DMS79 treated with DMSO at 0.1 percent for 48 hours (cell line): ENCODE data around the gene FILIP1.

Experiments used
- DNase-seq: peaks from one replicate; lab custom pipeline; 2025; lab: John Stamatoyannopoulos, UW

Gene FILIP1

DNA sequence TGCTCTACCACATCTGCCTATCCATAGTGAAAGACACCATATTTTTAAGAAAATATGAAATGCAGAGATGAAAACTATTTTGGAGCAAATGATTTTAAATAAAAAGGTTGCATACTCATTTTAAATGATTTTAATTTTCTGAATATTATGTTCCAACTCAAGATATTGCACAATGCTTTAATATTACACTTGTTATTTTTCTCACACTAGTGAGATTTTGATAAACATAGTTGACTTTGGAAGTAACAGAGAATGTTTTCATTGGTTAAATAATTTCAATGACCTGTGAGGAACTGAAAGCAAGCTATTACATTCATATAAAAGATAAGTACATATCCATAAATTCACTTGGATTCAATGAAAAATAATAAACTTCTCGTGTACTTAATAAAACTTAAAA is 201.9 kb downstream of the FILIP1 start:
- no peak for DNase-seq

DNA sequence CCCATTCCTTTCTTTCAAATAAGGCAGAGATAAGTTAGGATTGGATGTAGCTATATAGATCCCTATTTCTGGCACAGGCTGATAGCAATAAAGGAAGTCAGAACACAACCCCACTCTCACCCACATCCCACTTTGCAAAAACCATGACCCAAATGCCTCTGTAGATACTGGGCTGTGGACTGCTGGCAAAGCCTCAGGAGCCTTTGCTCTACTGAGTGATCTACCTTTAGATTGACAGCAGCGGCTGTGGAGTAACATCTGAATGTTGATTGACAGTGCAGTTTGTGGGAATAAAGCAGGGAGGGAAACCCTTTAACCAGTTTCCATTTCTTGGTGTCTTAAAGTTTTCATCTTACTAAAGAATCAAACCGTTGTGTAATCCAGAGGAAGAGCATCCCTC is 202.3 kb downstream of the FILIP1 start:
- no peak for DNase-seq

DNA sequence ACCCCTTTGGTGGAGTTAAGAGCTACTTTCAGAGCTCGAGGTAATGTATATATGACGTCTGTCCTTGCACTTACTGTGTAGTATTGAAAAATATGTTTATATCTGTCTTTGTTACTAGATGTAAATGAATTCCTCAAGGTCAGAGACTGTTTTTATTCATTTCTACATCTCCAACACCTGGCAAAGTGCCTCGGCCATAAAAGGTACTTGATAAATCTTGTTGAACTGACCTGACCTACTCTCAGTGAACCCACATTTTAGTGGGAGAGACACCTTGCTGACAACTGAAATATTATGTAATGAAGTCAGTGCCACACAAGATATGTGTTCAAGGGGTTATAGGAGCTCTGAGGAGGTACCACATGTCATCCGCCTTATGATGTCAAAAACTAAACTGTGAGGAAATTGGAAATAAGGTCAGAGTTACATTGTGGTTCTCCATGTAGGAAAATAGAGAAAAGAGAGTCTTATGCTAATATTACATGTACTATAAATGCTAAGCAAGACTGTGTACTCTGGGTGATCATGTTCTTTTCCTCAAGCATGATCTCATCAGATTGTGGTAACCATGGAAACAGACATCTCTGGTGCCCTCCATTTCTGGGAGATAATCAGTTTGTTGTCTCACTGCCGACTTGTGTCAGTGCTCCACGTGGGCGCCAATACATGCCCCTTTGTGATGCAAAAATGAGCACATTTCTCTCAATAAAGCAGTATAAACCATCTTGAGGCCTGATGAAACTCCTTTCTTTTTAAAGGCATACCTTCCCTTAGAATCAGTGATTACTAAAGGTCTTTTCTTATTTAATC is 203.3 kb downstream of the FILIP1 start:
- DNase-seq, result no peak

DNA sequence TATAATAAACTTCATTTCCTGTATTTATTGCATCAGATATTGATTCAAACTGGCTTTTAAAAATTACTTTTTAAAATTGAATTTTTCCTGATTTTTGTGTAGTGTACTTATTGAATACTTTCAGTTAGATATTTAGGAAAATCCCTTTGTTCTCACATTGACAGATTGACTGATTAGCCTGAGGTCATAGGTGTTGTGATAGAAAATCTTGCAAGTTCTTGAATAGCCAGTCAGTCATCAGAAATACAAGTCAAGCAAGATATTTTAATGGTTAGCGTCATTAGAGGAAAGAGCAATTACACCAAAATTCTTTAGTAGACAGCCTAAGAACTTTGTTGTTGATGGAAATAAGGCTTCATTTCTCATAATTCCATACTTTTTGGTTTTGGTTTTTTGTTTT is 205.6 kb downstream of the FILIP1 start:
- DNase-seq, result no peak

DNA sequence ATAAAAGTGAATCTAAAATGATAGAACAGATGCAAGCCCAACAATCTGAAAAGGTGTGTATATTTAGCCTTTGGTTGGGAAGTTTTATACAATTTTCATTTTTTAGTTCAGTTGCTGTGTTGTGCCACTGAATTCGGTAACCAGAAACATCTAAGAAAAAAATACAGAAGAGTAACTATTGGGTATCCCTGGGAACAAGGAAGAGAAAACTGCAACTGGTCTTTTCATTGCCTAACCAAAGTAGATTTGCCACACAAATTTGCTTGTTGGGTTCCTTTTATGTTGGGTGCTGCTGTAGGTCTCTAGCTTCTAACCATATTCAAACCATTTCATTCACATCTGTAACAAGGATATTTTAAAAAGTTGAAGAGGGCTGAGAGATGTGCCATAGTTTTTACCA is 206.2 kb downstream of the FILIP1 start:
- DNase-seq, result no peak

DNA sequence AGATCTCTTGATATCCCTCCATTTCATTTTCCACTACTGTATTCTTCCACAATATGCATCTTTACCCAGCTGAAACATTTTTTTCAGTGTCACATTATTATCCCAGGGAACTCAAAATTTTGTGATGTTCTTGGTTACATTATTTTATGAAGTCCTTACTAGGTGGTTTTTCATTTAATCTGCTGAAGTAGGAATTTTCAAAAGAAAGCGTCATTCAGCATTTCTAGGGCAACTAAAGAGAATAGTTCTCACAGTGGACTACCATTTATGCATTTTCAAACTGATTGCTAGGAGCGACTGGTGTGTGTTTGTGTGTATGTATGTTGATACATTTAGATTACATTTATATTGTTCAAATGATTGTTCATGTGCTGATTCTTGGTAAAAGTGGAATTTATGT is 206.6 kb downstream of the FILIP1 start:
- no peak for DNase-seq

DNA sequence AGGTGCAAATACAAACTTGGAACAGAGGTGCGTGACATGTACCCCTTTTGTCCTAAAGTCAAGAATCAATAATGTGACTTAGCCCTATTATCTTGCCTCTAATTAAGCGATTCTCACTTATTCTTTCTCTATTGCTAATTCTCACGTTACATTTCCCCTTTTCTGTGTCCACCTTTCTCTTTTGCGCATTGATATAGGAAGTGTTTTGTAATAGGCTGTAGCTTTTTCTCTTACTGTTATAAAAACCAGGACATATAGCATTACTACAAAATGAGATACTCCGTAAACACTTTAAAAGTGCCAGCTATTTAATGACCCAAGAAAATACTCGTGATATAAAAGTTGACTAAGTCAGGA is 208.3 kb downstream of the FILIP1 start:
- DNase-seq, result peak; percentile 67

DNA sequence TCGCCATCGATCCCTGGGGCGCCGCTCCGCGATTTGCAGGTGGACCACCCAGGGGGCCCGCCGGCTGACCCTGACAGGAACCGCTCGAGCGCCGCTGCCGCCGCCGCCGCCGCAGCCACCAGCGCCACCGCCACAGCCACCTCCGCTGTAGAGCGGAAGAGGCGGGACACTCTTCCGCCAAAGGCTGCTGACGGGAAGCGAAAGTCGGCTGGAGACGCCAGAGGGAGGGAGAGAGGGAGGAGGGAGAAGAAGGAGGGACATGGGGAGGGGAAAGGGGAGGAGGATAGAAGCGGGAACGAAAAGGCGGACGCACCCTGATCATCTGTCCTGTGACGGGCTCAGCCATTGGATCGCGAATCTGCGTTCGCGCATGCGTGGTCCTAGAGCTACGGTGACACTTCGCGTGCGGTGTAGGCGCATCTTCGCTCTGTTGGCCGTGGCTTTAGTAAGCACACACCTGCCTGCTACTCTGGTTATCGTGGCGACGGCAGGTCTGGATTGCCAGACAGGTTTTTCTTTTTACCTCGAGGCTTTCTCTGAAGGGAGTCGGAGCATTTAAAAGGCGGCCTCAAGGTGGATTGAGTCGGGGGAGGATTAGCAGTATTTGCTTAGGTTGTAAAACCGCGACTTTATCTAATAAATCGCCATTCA is 208.8 kb downstream of the FILIP1 start, which contains the start of gene TMEM30A:
Gene TMEM30A, minus strand, starts transcription at position 161 of the 651 bp plus-strand sequence. Its CDS starts 154 bp downstream, at position 7.
- DNase-seq, result peak; percentile 98

DNA sequence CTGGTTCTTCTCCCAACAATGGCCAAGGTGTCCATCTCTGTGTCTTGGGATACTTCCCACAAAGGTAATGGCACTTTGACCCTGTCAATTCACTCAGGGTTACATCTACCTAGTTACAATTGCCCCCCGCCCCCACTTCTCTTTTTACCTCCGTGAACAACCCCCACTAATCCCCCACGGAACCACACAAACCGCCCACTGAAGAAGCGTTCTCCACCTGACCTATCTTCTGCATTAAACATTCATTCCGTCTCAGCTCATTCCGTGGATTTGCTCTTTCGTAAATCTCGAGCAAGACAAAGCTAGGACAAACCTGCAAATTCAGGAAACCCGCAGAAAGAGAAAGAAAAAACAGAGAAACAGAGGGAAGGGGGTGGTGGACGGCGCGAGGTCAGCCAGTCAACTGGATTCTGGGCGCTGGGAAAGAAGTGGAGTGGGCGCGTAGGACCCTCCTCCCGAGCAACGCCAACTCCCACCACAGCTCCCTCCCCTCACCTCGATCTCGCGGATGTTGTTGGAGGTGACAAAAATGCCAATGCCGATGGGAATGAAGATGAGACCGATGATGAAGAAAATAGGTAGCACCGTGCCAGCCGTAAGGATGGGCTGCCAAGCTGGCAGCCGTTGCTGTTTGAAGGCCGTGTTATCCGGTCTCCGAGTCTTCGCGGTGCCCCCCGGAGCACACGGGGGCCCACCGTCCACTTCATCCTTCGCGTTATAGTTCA is 209.5 kb downstream of the FILIP1 start:
- DNase-seq, result peak; percentile 50

DNA sequence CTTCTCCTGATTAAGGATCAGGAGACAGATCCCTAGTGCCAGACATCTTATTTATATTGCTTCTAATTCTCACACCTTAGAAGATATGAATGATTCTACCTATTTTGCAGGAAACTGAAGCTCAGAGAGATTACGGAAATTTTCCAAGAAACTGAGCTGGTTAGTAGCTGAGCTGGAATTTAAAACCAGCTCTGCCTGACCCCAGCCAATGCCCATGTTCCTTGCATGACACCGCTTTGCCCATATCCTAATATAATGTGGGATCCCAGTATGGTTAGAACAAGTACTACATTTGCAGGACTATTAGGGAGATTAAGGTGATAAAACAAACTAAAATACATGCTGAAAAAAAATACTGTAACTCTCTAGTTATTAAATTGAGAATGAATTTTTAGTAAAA is 210.9 kb downstream of the FILIP1 start:
- DNase-seq, result no peak

DNA sequence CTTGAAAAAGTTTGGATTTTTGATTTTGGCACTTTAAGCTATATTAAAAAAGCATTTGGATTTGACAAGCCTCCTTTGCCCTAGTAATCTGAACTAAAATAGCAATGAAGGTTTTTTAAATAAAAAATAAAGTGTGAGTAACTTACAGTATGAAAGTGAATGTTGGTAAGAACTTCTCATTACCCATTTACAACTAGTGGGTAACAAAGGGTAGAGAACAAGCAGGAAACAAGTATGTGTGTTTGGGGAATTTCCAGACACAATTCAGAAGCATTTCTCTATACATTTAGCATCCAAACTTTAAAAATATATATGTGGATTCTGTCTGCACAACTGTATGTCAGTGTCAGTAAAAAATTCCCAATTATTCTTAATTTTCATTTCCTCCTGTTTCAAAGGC is 211.9 kb downstream of the FILIP1 start:
- no peak for DNase-seq

DNA sequence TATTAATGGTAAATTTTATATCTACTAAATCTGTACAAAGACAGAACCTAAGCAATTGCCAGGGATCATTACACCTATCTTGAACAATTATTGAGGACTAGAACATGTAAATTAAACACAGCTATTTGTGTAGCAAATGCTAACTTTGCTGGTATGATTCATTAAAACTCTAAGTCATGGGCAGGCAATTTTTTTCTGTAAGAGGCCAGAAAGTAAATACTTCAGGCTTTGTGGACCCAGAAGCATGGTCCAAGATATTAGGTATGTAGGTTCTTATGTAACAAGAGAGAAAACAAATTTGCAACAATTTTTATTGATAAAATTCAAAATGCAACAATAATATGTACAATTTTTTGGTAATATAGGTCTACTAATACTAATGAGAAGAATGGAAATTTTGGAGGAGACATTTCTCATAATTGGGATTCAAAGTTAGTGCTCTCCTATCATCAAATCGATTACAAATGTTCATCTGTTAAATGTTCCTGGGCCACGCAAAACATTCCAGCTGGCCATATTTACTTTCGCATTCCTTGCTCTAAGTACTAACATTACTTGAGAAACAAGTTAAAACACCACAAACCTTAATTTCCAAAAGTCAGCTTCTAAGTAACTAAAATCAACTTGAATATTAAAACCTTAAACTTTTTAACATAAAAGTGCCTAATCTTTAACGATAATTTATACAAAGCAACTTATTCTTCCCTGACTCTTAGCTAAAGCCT is 213.3 kb downstream of the FILIP1 start:
- no peak for DNase-seq

DNA sequence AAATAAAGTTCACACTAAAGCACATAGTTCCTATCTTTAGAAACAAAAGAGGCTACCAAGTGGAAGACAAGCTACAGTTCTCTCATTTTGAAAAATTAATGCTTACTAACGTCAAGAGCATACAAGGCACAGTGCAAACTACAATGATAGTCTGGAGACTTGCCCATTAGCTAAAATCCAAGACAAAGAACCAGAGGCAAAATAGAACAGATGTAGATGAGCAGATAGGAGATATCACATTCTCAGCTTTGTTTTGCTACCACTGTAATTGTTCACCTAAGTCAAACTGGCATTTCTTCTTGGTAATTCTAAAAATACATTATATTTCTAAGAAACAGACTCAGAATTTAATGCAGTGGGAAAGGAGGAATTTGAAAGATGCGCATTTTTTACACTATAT is 214.2 kb downstream of the FILIP1 start:
- no peak for DNase-seq

DNA sequence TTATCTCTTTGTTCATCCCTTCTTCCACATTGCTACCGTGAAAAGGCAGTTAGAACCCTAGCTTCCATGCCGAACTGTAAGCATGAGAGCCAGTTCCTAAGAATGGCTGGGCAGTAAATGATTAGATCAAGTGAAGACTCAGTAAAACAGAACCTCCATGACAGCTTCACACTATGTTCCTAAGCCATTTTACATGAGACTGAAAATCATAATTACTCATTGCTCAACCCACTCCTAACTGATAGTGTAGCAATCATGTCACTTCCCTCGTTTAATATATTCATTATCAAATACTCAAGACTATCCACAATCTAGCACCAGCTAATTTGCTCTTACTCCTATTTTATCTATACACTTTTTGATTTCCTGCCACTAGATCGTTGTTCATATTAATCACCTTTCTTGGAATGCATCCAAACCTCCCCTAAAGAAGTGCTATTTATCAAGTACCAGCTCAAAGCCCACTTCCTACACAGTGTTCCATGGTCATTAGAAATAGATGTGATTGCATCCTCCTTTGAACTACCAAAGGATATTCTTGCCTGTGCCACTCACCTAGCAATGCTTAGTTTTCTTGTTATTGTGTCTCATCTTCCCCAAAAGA is 215.0 kb downstream of the FILIP1 start:
- DNase-seq, result no peak

DNA sequence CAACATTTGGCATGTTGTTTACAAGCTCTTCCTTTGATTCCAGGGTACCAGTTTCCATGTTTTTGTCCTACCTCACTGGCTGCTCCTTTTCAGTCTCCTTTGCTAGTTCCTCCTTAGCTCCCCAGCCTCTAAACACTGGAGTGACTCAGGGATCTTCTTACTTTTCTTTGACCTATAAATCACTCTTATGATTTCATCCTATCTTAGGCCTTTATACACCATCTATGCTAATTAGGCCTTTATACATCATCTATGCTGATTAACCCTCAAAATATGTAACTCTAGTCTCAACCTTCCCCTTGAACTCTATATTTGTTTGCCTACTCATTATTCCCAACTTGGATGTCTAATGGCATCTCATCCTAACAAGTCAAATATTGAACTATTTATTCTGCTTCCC is 218.5 kb downstream of the FILIP1 start:
- no peak for DNase-seq

DNA sequence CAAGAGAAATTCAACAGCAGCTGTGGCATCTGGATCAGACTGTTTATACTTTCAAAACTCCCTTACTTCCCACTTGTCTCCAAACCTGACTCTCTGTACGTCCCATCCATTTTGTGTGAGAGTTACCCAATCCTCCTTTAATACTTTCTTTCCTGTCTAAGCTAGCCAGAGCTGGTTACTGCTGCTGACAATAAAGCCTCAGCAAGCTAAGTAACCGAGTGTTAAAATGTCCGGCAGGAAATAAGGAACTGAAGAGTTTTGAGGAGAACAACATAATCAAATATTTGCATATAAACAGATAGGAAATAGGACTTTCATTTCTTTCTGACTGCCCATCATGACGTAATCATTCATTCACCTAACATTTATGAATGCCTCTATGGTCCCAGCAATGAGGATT is 220.6 kb downstream of the FILIP1 start:
- DNase-seq, result no peak

DNA sequence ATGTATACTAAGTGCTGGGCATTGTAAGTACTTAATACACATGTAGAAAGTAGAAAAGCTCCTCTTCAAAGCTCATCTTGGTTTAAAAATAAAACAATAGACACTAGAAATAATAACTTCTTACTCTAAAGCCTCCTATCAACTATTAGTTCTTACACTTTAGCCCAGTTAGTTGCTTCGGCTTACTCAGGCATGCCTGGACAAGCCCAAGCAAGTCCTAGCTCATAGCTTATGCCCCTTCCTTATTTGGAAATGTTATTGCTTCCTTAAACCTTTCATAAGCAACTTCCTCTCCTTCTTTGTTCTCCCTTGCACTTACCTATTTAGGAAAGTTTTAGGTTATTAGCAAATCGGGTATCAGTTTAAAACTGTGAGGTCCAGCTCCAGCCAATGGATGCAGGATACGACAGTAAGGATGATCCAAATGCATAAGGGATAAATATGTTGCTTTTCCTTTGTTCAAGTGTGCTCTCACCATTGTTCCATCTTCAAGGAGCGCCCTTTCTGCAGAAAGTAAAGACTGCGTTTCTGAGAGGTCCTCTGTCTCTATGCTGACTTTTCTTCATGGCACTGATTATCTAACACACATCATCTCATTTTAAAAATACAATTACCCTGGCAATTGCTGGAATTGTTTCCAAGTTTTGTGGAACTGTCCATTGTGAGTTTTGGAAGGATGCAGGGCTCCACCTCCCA is 221.3 kb downstream of the FILIP1 start:
- DNase-seq, result no peak

DNA sequence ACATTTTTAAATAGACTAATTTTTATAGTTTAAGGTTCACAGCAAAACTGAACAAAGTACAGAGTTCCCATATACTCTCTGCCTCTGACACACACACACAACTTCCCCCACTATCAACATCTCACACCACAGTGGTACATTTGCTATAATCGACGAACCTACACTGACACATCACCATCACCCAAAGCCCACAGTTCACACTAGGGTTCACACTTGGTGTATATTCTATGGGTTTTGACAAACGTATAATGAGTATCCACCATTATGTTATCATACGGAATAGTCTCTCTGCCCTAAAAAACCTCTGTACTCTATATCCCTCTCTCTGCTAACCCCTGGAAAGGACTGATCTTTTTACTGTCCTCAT is 224.6 kb downstream of the FILIP1 start:
- DNase-seq, result no peak

DNA sequence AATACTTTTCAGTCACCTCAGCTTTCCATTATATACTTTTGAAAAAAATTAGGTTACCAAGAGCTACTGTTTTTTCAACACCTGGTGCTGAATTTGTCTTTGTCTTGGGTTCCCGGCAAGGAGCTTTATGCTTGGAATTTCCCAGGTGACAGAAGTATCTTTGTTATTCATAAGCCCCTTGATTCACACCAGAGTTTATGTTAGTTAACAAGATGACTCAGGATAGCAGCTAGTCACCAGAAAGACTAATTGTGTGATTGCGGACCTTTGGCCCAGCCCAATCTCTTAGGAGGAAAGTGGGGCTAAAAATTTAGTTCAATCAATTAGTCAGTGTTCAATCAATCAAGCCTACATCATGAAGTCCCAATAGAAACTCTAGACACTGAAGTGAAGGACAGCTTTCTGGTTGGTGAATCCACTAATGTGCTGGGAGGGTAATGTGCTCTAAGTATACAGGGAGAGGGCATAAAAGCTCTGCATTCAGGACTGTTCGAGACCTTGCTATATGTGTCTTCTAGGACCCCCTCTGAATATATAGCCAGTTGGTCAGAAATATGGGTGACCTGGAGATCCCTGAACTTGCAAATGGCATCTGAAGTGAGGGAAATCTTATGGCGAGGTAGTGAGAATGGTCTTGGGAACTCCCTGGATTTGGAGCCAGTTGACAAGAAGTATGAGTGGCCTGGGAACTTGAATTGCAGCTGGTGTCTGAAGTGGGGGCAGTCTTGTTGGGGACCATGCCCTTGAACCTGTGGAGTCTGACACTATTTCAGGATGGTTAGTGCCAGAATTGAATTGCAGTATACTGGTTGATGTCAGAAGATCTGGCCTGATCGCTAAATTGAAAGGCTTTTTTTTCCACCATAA is 225.2 kb downstream of the FILIP1 start:
- DNase-seq, result no peak

DNA sequence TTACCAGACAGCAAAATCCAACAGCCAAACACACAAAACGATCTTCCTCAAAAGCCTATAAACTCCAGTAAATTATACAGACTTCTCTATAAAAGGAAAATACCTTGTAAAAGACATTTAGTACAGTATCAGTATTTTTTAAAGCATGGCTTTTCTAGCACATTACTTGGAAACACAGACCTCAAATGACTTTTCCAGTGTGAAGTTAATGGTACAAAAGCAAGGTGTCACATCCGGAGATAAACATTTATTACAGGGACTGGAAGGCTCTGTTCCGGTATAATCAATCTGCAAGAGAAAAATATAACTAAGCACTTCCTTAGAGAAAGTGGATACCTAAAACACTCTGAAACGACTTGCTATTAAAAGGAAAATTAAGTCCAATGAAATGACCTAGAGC is 226.1 kb downstream of the FILIP1 start:
- DNase-seq, result no peak
